CD4-positive, alpha-beta T cell treated with Interleukin-4 for 1 hour (primary cell): ENCODE results near the gene IGF2BP3.
"Not testable (repeated sequence)": the region's sequence is repeated elsewhere in the genome, so short reads cannot be mapped to it uniquely, and the experiment has no call there.

Experiments
- DNase-seq, 2 donors: peaks; one replicate each; pipeline ENCODE4 v3.0.0-alpha.2; 2020 to 2022

IGF2BP3 gene

GRCh38 chr7:23419845-23420244 lies 50.4 kb downstream of the IGF2BP3 start:
- no peak for DNase-seq

GRCh38 chr7:23419160-23419559 lies 51.1 kb downstream of the IGF2BP3 start:
- no peak for DNase-seq

- no peak for DNase-seq
These were observed 52.2 kb downstream of the IGF2BP3 start for GRCh38 chr7:23418046-23418445.

GRCh38 chr7:23415198-23415597 lies 55.1 kb downstream of the IGF2BP3 start:
- no peak for DNase-seq

GRCh38 chr7:23410446-23411183 lies 59.7 kb downstream of the IGF2BP3 start:
- DNase-seq = peak in 1 of 2 donors; percentile 52

GRCh38 chr7:23406564-23406963 lies 63.7 kb downstream of the IGF2BP3 start:
- DNase-seq = not testable (repeated sequence)

GRCh38 chr7:23405240-23405618 lies 65.1 kb downstream of the IGF2BP3 start:
- no peak for DNase-seq

- DNase-seq = no peak
These were observed 65.6 kb downstream of the IGF2BP3 start for GRCh38 chr7:23404546-23405239.

- no peak for DNase-seq
These were observed 66.3 kb downstream of the IGF2BP3 start for GRCh38 chr7:23403970-23404369.

GRCh38 chr7:23398090-23398489 lies 72.2 kb downstream of the IGF2BP3 start:
- not testable (repeated sequence) for DNase-seq

GRCh38 chr7:23397241-23397640 lies 73.0 kb downstream of the IGF2BP3 start:
- DNase-seq = no peak

GRCh38 chr7:23396222-23397015 lies 73.9 kb downstream of the IGF2BP3 start:
- no peak for DNase-seq

GRCh38 chr7:23394488-23395171 lies 75.7 kb downstream of the IGF2BP3 start:
- no peak for DNase-seq

- no peak for DNase-seq
These were observed 76.7 kb downstream of the IGF2BP3 start for GRCh38 chr7:23393636-23394035.

GRCh38 chr7:23389701-23390100 lies 80.6 kb downstream of the IGF2BP3 start:
- no peak for DNase-seq

GRCh38 chr7:23387583-23387982 lies 82.7 kb downstream of the IGF2BP3 start:
- no peak for DNase-seq

GRCh38 chr7:23385140-23385539 lies 85.2 kb downstream of the IGF2BP3 start:
- DNase-seq = no peak

GRCh38 chr7:23383225-23383624 lies 87.1 kb downstream of the IGF2BP3 start:
- no peak for DNase-seq

- no peak for DNase-seq
These were observed 89.3 kb downstream of the IGF2BP3 start for GRCh38 chr7:23380961-23381360.

- no peak for DNase-seq
These were observed 89.7 kb downstream of the IGF2BP3 start for GRCh38 chr7:23380556-23380955.

GRCh38 chr7:23378996-23379395 lies 91.3 kb downstream of the IGF2BP3 start:
- no peak for DNase-seq

- DNase-seq = no peak
These were observed 93.2 kb downstream of the IGF2BP3 start for GRCh38 chr7:23377134-23377533.
